Psoas muscle (tissue), 8 donors: Measurements from ENCODE around the gene SLC20A1. TPM values are rescaled to one million over a fixed set of nuclear protein-coding genes. Genes with fewer than 3 reads are reported as not detected.

ENCODE experiments used
- ATAC-seq, 4 donors: fragments of 200-7000 bp; cut with Tn5 transposase; one replicate each; pipeline ENCODE4 v1.9.1; 2020; ENCODE audit warnings: moderate library complexity in 3 of 4, mild to moderate bottlenecking in 2 of 4
- DNase-seq, 2 donors: peaks; one replicate each; pipeline ENCODE4 v3.0.0-alpha.2; 2020
- H3K27ac ChIP-seq: fragments of 200-600 bp; one replicate; pipeline ENCODE4 v1.8.0; 2022
- H3K27me3 ChIP-seq, 3 donors: fragments of 200-600 bp in 1 of 3; one replicate each; pipeline versions ENCODE4 v1.6.1 to v1.8.0; 2013 to 2022; ENCODE audit warnings: low read length in 2 of 3, mild to moderate bottlenecking in 2 of 3, moderate library complexity in 1 of 3; ENCODE audit not compliant: insufficient read depth in 3 of 3
- H3K36me3 ChIP-seq, 2 donors: fragments of 200-600 bp in 1 of 2; one replicate each; pipeline versions ENCODE4 v1.6.1 to v1.8.0; 2013 to 2022; ENCODE audit warnings: low read depth in 1 of 2, mild to moderate bottlenecking in 1 of 2, moderate library complexity in 1 of 2; ENCODE audit not compliant: insufficient read depth in 1 of 2
- H3K4me1 ChIP-seq: fragments of 200-600 bp; one replicate; pipeline ENCODE4 v1.8.0; 2022
- H3K4me3 ChIP-seq: fragments of 200-600 bp; one replicate; pipeline ENCODE4 v1.8.0; 2022; ENCODE audit warnings: mild to moderate bottlenecking
- H3K9me3 ChIP-seq: fragments of 200-600 bp; one replicate; pipeline ENCODE4 v1.8.0; 2022
- WGBS, 3 donors: extraction: QIAGEN DNeasy Blood & Tissue Kit; methylation state at CpG; one replicate each; pipeline versions ENCODE4 v1.1.6 to v1.1.7; 2013; 5-methylcytosine and 5-hydroxymethylcytosine counted together
- intact Hi-C, 2 donors: fragments of 100-400 bp; cut with DNase I; formaldehyde crosslinking; loops; one replicate each; pipeline versions ENCODE4 v1.11.0 to v1.14.2; 2022
- long read RNA-seq, 2 donors: library from polyadenylated mRNA; unstranded; transcript quantifications; one replicate each; pipeline ENCODE4 v2.0.0, GENCODE V29; 2021
- polyA plus RNA-seq, 3 donors: library from polyadenylated mRNA; stranded (reverse); fragments of 200-250 nt; gene quantifications; one replicate each; pipeline ENCODE4 v1.2.3, GENCODE V29; 2013
- total RNA-seq, 4 donors: library from RNA; stranded (reverse); fragmentation: NEBNext Ultra II Directional in 2 of 4; extraction: Animal tissue kit (Norgen Biotek cat#: 25700) in 2 of 4; gene quantifications; one replicate each; pipeline versions ENCODE4 v1.2.1 to v1.2.4, GENCODE V29; 2021 to 2023
- TF ChIP-seq, protein P1 (sequence below): fragments of 200-600 bp; IDR thresholded peaks from one replicate; pipeline ENCODE4 v1.8.0; 2022; ENCODE audit warnings: antibody characterized with exemption
- donor health status: healthy with polysubstance abuse.
- donor health status: DM: no; HTN: no; CAD: no; lungs with moderate emphysema.
- donor health status: Bipolar disorder and iron deficiency.
- donor health status: healthy.
- donor health status: DM: yes; HTN: yes; CAD: no.
- donor health status: DM: no; HTN: no; CAD: no.
- donor health status: DM: no; HTN: no; CAD: no.
- donor health status: DM: yes; HTN: yes; CAD: no.

The SLC20A1 gene, protein sequence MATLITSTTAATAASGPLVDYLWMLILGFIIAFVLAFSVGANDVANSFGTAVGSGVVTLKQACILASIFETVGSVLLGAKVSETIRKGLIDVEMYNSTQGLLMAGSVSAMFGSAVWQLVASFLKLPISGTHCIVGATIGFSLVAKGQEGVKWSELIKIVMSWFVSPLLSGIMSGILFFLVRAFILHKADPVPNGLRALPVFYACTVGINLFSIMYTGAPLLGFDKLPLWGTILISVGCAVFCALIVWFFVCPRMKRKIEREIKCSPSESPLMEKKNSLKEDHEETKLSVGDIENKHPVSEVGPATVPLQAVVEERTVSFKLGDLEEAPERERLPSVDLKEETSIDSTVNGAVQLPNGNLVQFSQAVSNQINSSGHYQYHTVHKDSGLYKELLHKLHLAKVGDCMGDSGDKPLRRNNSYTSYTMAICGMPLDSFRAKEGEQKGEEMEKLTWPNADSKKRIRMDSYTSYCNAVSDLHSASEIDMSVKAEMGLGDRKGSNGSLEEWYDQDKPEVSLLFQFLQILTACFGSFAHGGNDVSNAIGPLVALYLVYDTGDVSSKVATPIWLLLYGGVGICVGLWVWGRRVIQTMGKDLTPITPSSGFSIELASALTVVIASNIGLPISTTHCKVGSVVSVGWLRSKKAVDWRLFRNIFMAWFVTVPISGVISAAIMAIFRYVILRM
- 10 to 100 TPM; 11.8 to 23.6 (median 17.8) TPM for total RNA-seq
- polyA plus RNA-seq: 10 to 100 TPM; 11.1 to 37.1 (median 16.0) TPM
- long read RNA-seq, donor 1, transcript SLC20A1-201 (11 exons, 3,381 nt): major isoform, 9 of 19 reads
- long read RNA-seq, donor 1, partial matches to known transcripts: 3 of 19 reads
- long read RNA-seq, donor 1, other reads (novel, unspliced or antisense): 7 of 19 reads
- long read RNA-seq, donor 2, transcript SLC20A1-201 (11 exons, 3,381 nt): major isoform, 21 of 41 reads
- long read RNA-seq, donor 2, partial matches to known transcripts: 8 of 41 reads
- long read RNA-seq, donor 2, other reads (novel, unspliced or antisense): 12 of 41 reads

DNA sequence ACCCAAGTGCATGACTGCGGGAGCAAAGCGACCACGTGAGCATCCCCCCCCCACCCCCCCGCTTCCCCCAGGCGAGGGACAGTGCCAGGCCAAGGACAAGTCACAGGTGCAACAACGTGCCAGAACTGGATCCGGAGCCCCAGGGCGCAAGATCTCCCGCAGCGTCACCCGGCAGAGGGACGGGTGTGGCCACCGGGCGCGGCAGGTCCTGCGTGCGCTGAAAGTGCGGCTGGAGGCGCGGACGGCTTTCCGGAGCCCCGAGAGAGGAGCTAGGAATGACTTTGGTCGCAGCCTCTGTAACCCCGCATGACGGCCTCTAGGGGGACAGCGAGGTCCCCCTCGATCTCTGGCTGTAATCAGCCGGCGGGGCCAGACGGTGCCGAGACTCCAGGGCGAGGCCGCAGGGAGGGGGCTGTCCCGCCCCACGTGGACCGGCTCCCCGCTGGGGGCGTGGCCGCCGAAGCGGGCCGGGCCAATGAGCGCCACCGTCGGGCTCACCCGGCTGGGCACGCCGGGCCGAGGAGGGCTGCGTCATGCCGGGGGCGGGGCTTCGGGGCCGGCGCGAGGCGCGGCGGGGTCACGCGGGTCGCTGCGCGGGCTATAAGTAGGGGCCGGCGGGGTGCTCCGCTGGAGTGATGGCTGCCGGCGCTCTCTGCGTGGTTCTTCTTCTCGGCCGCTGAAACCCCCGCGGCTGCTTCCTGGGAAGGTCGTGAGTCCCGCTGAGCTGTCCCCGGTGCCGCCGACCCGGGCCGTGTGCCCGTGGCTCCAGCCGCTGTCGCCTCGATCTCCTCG, at the start of gene SLC20A1:
SLC20A1 (plus strand) TSS at position 630 of the 792 bp plus-strand sequence. CDS start 890 bp downstream, outside the sequence.
- intact Hi-C loops: loop anchor here (1.0 to 5.0 kb wide), 2 partner anchors 43 to 57 kb away; no protein-coding TSS in a partner anchor

DNA sequence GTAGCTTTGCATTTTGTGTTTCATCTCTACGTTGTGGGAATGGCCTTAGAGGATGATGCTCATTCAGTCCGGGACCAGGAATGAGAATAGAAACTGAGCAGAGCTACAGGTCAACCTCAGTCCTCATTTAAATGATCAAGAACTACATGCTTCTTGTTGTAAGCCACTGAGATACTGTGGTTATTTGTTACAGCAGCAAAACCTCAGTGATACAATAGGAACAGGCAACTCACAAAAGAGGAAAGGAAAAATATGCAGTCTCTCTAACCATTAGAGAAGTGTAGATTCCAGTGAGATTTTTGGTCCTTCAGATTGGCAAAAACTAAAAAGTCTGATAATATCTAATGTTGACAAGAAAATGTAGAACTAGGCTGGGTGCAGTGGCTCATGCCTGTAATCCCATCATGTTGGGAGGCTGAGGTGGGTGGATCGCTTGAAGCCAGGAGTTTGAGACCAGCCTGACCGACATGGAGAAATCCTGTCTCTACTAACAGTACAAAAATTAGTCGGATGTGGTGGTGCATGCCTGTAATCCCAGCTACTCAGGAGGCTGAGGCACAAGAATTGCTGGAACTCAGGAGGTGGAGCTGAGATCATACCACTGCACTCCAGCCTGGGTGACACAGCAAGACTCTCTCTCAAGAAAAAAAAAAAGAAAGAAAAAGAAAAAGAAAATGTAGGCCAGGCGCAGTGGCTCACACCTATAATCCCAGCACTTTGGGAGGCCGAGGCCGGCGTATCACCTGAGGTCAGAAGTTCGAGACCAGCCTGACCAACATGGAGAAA, 48.0 kb upstream of the SLC20A1 start:
- Histone ChIP-seq H3K27ac (no peak overlapping the region), H3K36me3 (peaks cover 0 to 27% of the 10 kb centered on the region in 2 donors), H3K4me3 (no peak overlapping the region), H3K27me3 (no peaks in the 10 kb centered on the region), H3K9me3 (no peaks in the 10 kb centered on the region), H3K4me1 (peaks cover 7% of the 10 kb centered on the region)
- no peak for DNase-seq
- intact Hi-C loops: no loop called here
- no peak for ATAC-seq
- TF ChIP-seq, protein P1, sequence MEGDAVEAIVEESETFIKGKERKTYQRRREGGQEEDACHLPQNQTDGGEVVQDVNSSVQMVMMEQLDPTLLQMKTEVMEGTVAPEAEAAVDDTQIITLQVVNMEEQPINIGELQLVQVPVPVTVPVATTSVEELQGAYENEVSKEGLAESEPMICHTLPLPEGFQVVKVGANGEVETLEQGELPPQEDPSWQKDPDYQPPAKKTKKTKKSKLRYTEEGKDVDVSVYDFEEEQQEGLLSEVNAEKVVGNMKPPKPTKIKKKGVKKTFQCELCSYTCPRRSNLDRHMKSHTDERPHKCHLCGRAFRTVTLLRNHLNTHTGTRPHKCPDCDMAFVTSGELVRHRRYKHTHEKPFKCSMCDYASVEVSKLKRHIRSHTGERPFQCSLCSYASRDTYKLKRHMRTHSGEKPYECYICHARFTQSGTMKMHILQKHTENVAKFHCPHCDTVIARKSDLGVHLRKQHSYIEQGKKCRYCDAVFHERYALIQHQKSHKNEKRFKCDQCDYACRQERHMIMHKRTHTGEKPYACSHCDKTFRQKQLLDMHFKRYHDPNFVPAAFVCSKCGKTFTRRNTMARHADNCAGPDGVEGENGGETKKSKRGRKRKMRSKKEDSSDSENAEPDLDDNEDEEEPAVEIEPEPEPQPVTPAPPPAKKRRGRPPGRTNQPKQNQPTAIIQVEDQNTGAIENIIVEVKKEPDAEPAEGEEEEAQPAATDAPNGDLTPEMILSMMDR: no peak
- 90 to 97% (median 97%) methylated on average over 10 of the region's 10 CpGs for WGBS, 3 donors

More for the DNA sequence above, at the start of gene SLC20A1:
- Histone ChIP-seq H3K36me3 (peaks cover 6 to 44% of the 10 kb centered on the region in 2 donors), H3K27me3 (no peaks in the 10 kb centered on the region), H3K4me3 (peak within 1 kb of the TSS; percentile 99), H3K27ac (peak within 1 kb of the TSS; percentile 95), H3K9me3 (no peaks in the 10 kb centered on the region), H3K4me1 (peaks cover 38% of the 10 kb centered on the region)
- DNase-seq (peak; percentile 97 to 99), ATAC-seq (peak; percentile 97 to 98 (median 98))
- TF ChIP-seq, protein P1: peak; percentile 38
- WGBS, 3 donors: 0 to 1% (median 0%) methylated on average over 56 to 87 of the region's 87 CpGs

DNA sequence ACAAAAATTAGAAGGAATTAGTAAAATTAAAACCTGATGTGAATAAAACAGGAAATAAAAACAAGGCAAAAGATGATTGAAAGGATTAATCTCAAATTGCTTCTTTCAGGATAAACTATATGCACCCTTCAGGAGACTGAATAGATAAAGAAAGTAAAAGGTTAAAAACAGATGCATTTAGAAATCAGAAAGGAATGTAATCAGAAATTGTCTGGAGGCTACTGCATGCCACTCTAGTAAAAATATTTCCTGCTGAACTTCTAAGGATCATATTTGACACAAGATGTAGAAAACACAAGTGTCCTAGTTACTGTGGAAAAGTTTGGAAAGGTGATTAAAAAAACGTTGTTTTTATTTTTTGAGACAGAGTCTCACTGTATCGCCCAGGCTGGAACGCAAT, 45.1 kb upstream of the SLC20A1 start:
- H3K27ac ChIP-seq: no peak overlapping the region
- TF ChIP-seq, protein P1: no peak
- intact Hi-C loops: loop anchor here (1.0 to 10.0 kb wide), 5 partner anchors 47 to 354 kb away; partner anchors contain the start of gene SLC20A1 (in 1 of the 2)
- H3K4me3 ChIP-seq: no peak overlapping the region
- no peak for DNase-seq
- no peak for ATAC-seq
- H3K27me3 ChIP-seq: no peaks in the 10 kb centered on the region
- 73 to 84% (median 78%) methylated on average over 3 of the region's 3 CpGs for WGBS, 3 donors
- H3K4me1 ChIP-seq: peaks cover 7% of the 10 kb centered on the region
- no peaks in the 10 kb centered on the region for H3K9me3 ChIP-seq
- H3K36me3 ChIP-seq: no peaks in the 10 kb centered on the region
